Neuronal stem cell (in vitro differentiated cells): ENCODE data around the gene GJB5.

Experiments
- DNase-seq: peaks from one replicate; pipeline ENCODE4 v3.0.0-alpha.2; 2013; ENCODE audit warnings: low spot score
- H2AFZ ChIP-seq: one replicate; pipeline ENCODE4 v1.6.1; 2013; ENCODE audit warnings: mild to moderate bottlenecking, low read length, inconsistent platforms
- H2AK5ac ChIP-seq: 2 replicates; pipeline ENCODE4 v1.6.1; 2013; ENCODE audit warnings: low read depth, mild to moderate bottlenecking, inconsistent platforms, low read length, moderate library complexity, mixed read lengths
- H2BK120ac ChIP-seq: 2 replicates; pipeline ENCODE4 v1.6.1; 2013; ENCODE audit warnings: low read depth, mild to moderate bottlenecking, inconsistent platforms, low read length, moderate library complexity, mixed read lengths
- H2BK12ac ChIP-seq: one replicate; pipeline ENCODE4 v1.6.1; 2013; ENCODE audit warnings: low read length, inconsistent platforms
- H2BK15ac ChIP-seq: 2 replicates; pipeline ENCODE4 v1.6.1; 2013; ENCODE audit warnings: mild to moderate bottlenecking, low read length, inconsistent platforms, mixed read lengths
- H2BK5ac ChIP-seq: one replicate; pipeline ENCODE4 v1.6.1; 2013; ENCODE audit warnings: inconsistent platforms, mild to moderate bottlenecking, low read length, moderate library complexity
- H3K14ac ChIP-seq: one replicate; pipeline ENCODE4 v1.6.1; 2013; ENCODE audit warnings: low read length, inconsistent platforms
- H3K18ac ChIP-seq: 2 replicates; pipeline ENCODE4 v1.6.1; 2013; ENCODE audit warnings: low read length, inconsistent platforms
- H3K23ac ChIP-seq: 2 replicates; pipeline ENCODE4 v1.6.1; 2013; ENCODE audit warnings: low read depth, mild to moderate bottlenecking, mixed read lengths, low read length, inconsistent platforms; ENCODE audit not compliant: poor library complexity
- H3K27ac ChIP-seq: replicated peaks from 3 replicates; pipeline ENCODE4 v1.5.1; 2013; ENCODE audit warnings: low read length, inconsistent platforms
- H3K27me3 ChIP-seq, 3 experiments: 2 replicates each; pipeline ENCODE4 v1.6.1; 2013; ENCODE audit warnings: low read length in 3 of 3, mild to moderate bottlenecking in 2 of 3, inconsistent platforms in 1 of 3, low read depth in 1 of 3, mixed read lengths in 1 of 3, moderate library complexity in 1 of 3; ENCODE audit not compliant: control insufficient read depth in 3 of 3, insufficient read depth in 3 of 3
- H3K36me3 ChIP-seq, 2 donors: replicated peaks in 1 of 2; 2 replicates each; pipeline ENCODE4 v1.6.1; 2013; ENCODE audit warnings: low read length in 2 of 2; ENCODE audit not compliant: control insufficient read depth in 2 of 2, insufficient read depth in 2 of 2
- H3K4ac ChIP-seq: 2 replicates; pipeline ENCODE4 v1.6.1; 2013; ENCODE audit warnings: inconsistent platforms, mild to moderate bottlenecking, low read length, moderate library complexity
- H3K4me1 ChIP-seq, 2 donors: 1 replicate in 1 of 2; 2 replicates in 1 of 2; pipeline ENCODE4 v1.6.1; 2013; ENCODE audit warnings: low read length in 2 of 2, low read depth in 1 of 2; ENCODE audit not compliant: control insufficient read depth in 2 of 2, insufficient read depth in 1 of 2
- H3K4me2 ChIP-seq: one replicate; pipeline ENCODE4 v1.6.1; 2013; ENCODE audit warnings: mild to moderate bottlenecking, low read length, inconsistent platforms; ENCODE audit not compliant: insufficient read depth, poor library complexity, severe bottlenecking
- H3K4me3 ChIP-seq, 2 donors: 2 replicates each; pipeline ENCODE4 v1.5.1; 2013; ENCODE audit warnings: low read length in 2 of 2, mild to moderate bottlenecking in 2 of 2, inconsistent platforms in 1 of 2, moderate library complexity in 1 of 2
- H3K79me1 ChIP-seq: one replicate; pipeline ENCODE4 v1.6.1; 2013; ENCODE audit warnings: low read depth, mild to moderate bottlenecking, inconsistent platforms, low read length, moderate library complexity
- H3K9ac ChIP-seq: one replicate; pipeline ENCODE4 v1.6.1; 2013; ENCODE audit warnings: mild to moderate bottlenecking, low read depth, low read length, inconsistent platforms; ENCODE audit not compliant: poor library complexity
- H3K9me3 ChIP-seq, 2 donors: replicated peaks in 1 of 2; 2 replicates each; pipeline versions ENCODE3 to v1.6.1; 2013; ENCODE audit warnings: low read length in 2 of 2, mild to moderate bottlenecking in 2 of 2, inconsistent platforms in 1 of 2, low read depth in 1 of 2, mixed read lengths in 1 of 2, moderate library complexity in 1 of 2; ENCODE audit not compliant: control insufficient read depth in 2 of 2, insufficient read depth in 1 of 2
- H4K8ac ChIP-seq: one replicate; pipeline ENCODE4 v1.6.1; 2013; ENCODE audit warnings: low read depth, mild to moderate bottlenecking, inconsistent platforms, low read length, moderate library complexity
- H4K91ac ChIP-seq: one replicate; pipeline ENCODE4 v1.6.1; 2013; ENCODE audit warnings: low read length, low read depth, mild to moderate bottlenecking, inconsistent platforms; ENCODE audit not compliant: poor library complexity
- WGBS, 2 donors: extraction: QIAGEN DNeasy Blood & Tissue Kit; methylation state at CpG; one replicate each; pipeline ENCODE4 v1.1.7; 2013; ENCODE audit warnings: missing lambda C conversion rate in 2 of 2, mixed read lengths in 1 of 2; ENCODE audit not compliant: insufficient read length in 2 of 2, insufficient replicate concordance in 1 of 2; ENCODE audit errors: extremely low coverage in 2 of 2; 5-methylcytosine and 5-hydroxymethylcytosine counted together

The GJB5 gene

DNA sequence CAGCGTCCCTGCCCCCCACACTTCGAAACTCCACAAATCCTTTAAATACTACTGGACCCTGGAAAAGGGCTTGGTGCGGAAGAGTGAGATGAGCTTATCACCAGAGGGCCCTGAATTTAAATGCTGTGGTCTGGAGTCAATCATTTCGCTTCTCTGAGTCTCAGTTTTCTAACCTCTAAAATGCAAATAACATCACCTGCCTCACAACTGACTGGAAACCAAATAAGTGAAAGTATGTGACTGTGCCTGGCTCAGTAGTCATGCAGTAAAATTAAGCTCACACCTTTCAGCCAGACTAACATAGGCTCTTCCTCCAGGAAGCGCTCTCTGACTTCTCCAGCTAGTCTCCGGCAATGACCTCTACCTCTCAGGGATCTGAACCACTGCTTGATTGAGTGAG, 42.1 kb downstream of the GJB5 start:
- Histone ChIP-seq H4K8ac (no peak overlapping the region), H2AFZ (no peak overlapping the region), H2BK12ac (no peak overlapping the region), H3K27me3 (peaks cover 0 to 24% (median 0%) of the 10 kb centered on the region in 3 experiments), H3K9me3 (no peaks in the 10 kb centered on the region), H4K91ac (no peak overlapping the region), H2BK120ac (no peak overlapping the region), H3K18ac (no peak overlapping the region), H3K4me1 (peaks cover 8 to 11% of the 10 kb centered on the region in 2 donors), H3K4ac (no peak overlapping the region), H3K36me3 (no peaks in the 10 kb centered on the region), H3K27ac (no peak overlapping the region), H3K23ac (no peak overlapping the region), H3K79me1 (peaks cover 2% of the 10 kb centered on the region), H2AK5ac (no peak overlapping the region), H3K4me3 (no peak overlapping the region), H3K9ac (no peak overlapping the region), H3K14ac (no peak overlapping the region), H2BK15ac (no peak overlapping the region), H2BK5ac (no peak overlapping the region), H3K4me2 (no peak overlapping the region)
- WGBS, 2 donors = no CpG with 5 or more reads among the region's 6 CpGs
- no peak for DNase-seq

DNA sequence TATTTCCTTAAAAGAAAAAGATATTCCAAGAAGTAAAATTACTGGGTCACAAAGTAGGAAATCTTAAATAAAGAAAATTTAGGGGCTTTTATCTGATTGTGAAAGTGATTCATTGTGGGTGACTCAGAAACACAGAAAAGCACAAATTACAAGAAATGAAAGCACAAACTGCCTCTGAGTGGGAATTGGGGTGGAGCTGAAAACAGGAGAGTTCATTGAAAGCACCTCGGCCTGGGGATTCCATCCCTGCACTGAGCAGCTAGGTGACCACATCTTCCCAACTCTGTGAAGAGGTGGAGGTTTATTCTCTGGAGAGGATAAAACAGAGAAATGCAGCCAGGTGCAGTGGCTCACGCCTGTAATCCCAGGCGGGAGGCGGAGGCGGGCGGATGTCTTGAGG, 45.4 kb downstream of the GJB5 start:
- H2AK5ac ChIP-seq = no peak overlapping the region
- H2AFZ ChIP-seq = no peak overlapping the region
- no peak overlapping the region for H3K23ac ChIP-seq
- H3K9me3 ChIP-seq = peaks cover 0 to 10% of the 10 kb centered on the region in 2 donors
- no peak for DNase-seq
- H2BK12ac ChIP-seq = no peak overlapping the region
- no peak overlapping the region for H3K27ac ChIP-seq
- H3K14ac ChIP-seq = no peak overlapping the region
- peaks cover 8 to 11% of the 10 kb centered on the region in 2 donors for H3K4me1 ChIP-seq
- H4K91ac ChIP-seq = no peak overlapping the region
- H3K79me1 ChIP-seq = peaks cover 2% of the 10 kb centered on the region
- H3K9ac ChIP-seq = no peak overlapping the region
- H2BK120ac ChIP-seq = no peak overlapping the region
- no peak overlapping the region for H3K4me3 ChIP-seq
- no peak overlapping the region for H3K18ac ChIP-seq
- no peak overlapping the region for H2BK15ac ChIP-seq
- no peak overlapping the region for H2BK5ac ChIP-seq
- H3K4me2 ChIP-seq = no peak overlapping the region
- no CpG with 5 or more reads among the region's 6 CpGs for WGBS, 2 donors
- H3K36me3 ChIP-seq = no peaks in the 10 kb centered on the region
- peaks cover 0 to 4% (median 0%) of the 10 kb centered on the region in 3 experiments for H3K27me3 ChIP-seq
- no peak overlapping the region for H3K4ac ChIP-seq
- H4K8ac ChIP-seq = no peak overlapping the region

DNA sequence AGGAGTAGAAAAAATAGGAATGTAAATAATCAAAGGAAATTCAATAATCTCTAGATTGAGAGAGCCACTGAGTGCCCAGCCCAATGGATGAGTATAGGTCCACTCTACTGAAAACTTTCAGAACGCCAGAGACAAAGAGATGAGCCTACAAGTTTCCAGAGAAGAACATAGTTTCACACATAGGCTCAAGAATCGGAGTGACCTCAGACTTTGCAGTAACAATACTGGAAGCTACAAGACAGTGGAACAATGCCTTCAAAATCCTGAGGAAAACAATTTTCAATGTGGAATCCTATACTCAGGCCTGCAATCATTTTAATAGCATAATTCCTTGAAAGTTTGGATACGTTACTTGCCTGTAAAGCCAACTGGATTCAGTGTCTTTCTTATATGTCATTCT, 48.9 kb downstream of the GJB5 start:
- Histone ChIP-seq H3K18ac (no peak overlapping the region), H3K9me3 (peaks cover 0 to 10% of the 10 kb centered on the region in 2 donors), H3K4me2 (no peak overlapping the region), H3K27me3 (peaks cover 0 to 2% (median 0%) of the 10 kb centered on the region in 3 experiments), H2BK12ac (no peak overlapping the region), H3K27ac (no peak overlapping the region), H3K79me1 (peaks cover 2% of the 10 kb centered on the region), H2BK5ac (no peak overlapping the region), H2BK120ac (no peak overlapping the region), H3K23ac (no peak overlapping the region), H2AK5ac (no peak overlapping the region), H3K4ac (no peak overlapping the region), H4K91ac (no peak overlapping the region), H3K9ac (no peak overlapping the region), H2BK15ac (no peak overlapping the region), H4K8ac (no peak overlapping the region), H3K4me3 (no peak overlapping the region), H2AFZ (no peak overlapping the region), H3K36me3 (no peaks in the 10 kb centered on the region), H3K4me1 (peaks cover 0 to 5% of the 10 kb centered on the region in 2 donors), H3K14ac (no peak overlapping the region)
- no peak for DNase-seq
- no CpG with 5 or more reads among the region's 3 CpGs for WGBS, 2 donors

DNA sequence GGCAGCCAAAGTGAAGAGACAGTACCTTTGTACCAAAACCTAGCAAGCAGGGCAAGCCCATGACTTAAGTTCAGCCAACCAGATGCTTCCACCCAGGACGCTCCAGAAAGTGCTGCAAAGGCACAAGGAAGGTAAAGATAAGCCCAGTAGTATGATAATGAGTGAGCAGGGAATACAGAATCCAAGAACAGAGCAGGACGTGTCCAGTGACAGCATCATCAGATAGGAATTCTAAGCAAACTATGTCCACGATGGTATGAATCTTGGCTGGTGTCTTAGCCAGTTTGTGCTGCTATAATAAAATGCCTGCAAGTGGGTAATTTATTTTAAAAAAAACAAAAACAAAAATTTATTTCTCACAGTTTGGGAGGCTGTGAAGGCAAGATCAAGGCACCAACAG, 51.5 kb downstream of the GJB5 start:
- Histone ChIP-seq H2BK12ac (no peak overlapping the region), H3K4me1 (peaks cover 0 to 5% of the 10 kb centered on the region in 2 donors), H3K18ac (no peak overlapping the region), H4K8ac (no peak overlapping the region), H3K4me3 (no peak overlapping the region), H3K23ac (no peak overlapping the region), H2BK15ac (no peak overlapping the region), H3K4ac (no peak overlapping the region), H3K14ac (no peak overlapping the region), H3K27ac (no peak overlapping the region), H3K79me1 (no peaks in the 10 kb centered on the region), H2AK5ac (no peak overlapping the region), H3K4me2 (no peak overlapping the region), H2BK120ac (no peak overlapping the region), H2BK5ac (no peak overlapping the region), H2AFZ (no peak overlapping the region), H3K9me3 (peaks cover 0 to 10% of the 10 kb centered on the region in 2 donors), H3K9ac (no peak overlapping the region), H3K36me3 (no peaks in the 10 kb centered on the region), H3K27me3 (peaks cover 0 to 2% (median 0%) of the 10 kb centered on the region in 3 experiments), H4K91ac (no peak overlapping the region)
- DNase-seq = no peak
- no CpG with 5 or more reads among the region's 3 CpGs for WGBS, 2 donors
